Stimulated activated memory B cell treated with anti-CD40 and anti-IgM and Interleukin-4, amounts not matched to agents 10 μg/mL and 1 μg/mL and 100 μg/mL, for 72 hours (primary cell): Measurements from ENCODE around the gene GLT8D1.
"Not testable (repeated sequence)": the region's sequence is repeated elsewhere in the genome, so short reads cannot be mapped to it uniquely, and the experiment has no call there.

Experiments
- ATAC-seq: fragments of 150-1000 bp; cut with Tn5 transposase; 2 replicates; pipeline ENCODE4 v1.10.0; 2021
- H3K27ac Mint-ChIP-seq: one replicate; pipeline ENCODE4 v1.8.0; 2022; ENCODE audit warnings: mild to moderate bottlenecking, mixed read lengths
- H3K27me3 Mint-ChIP-seq: one replicate; pipeline ENCODE4 v1.8.0; 2022; ENCODE audit warnings: mixed read lengths
- H3K36me3 Mint-ChIP-seq: one replicate; pipeline ENCODE4 v1.8.0; 2022; ENCODE audit warnings: mixed read lengths
- H3K4me1 Mint-ChIP-seq: one replicate; pipeline ENCODE4 v1.8.0; 2022; ENCODE audit warnings: mixed read lengths
- H3K4me3 Mint-ChIP-seq: one replicate; pipeline ENCODE4 v1.8.0; 2022; ENCODE audit warnings: mild to moderate bottlenecking, moderate library complexity, mixed read lengths
- H3K9me3 Mint-ChIP-seq: one replicate; pipeline ENCODE4 v1.8.0; 2022; ENCODE audit warnings: mixed read lengths

GLT8D1 gene

GRCh38 chr3:52705688-52706686, at the start of gene GLT8D1, which contains the start of gene SPCS1:
GLT8D1 (minus strand) TSS chr3:52705791; CDS start chr3:52700460, 5,331 bp downstream.
SPCS1 (plus strand) TSS chr3:52706106; CDS start chr3:52706247, 141 bp downstream.
- peak within 1 kb of the TSS; percentile 96 for H3K27ac Mint-ChIP-seq
- H3K4me1 Mint-ChIP-seq: peaks cover 36% of the 10 kb centered on the region
- H3K27me3 Mint-ChIP-seq: no peaks in the 10 kb centered on the region
- peak; percentile 96 for ATAC-seq
- H3K9me3 Mint-ChIP-seq: no peaks in the 10 kb centered on the region
- H3K4me3 Mint-ChIP-seq: peak within 1 kb of the TSS; percentile 99
- peaks cover 6% of the 10 kb centered on the region for H3K36me3 Mint-ChIP-seq

GRCh38 chr3:52754373-52754772, 48.8 kb upstream of the GLT8D1 start:
- Mint-ChIP-seq H3K4me3 (no peak overlapping the region), H3K27ac (no peak overlapping the region), H3K36me3 (peaks cover 72% of the 10 kb centered on the region), H3K27me3 (no peaks in the 10 kb centered on the region), H3K9me3 (no peaks in the 10 kb centered on the region), H3K4me1 (no peaks in the 10 kb centered on the region)
- no peak for ATAC-seq

GRCh38 chr3:52752045-52752660, 46.6 kb upstream of the GLT8D1 start:
- no peak for ATAC-seq
- no peak overlapping the region for H3K4me3 Mint-ChIP-seq
- H3K4me1 Mint-ChIP-seq: no peaks in the 10 kb centered on the region

GRCh38 chr3:52743721-52744120, 38.1 kb upstream of the GLT8D1 start:
- Mint-ChIP-seq H3K9me3 (no peaks in the 10 kb centered on the region), H3K4me3 (no peak overlapping the region), H3K27ac (no peak overlapping the region), H3K4me1 (no peaks in the 10 kb centered on the region), H3K27me3 (no peaks in the 10 kb centered on the region), H3K36me3 (peaks cover 54% of the 10 kb centered on the region)
- ATAC-seq: no peak

More at GRCh38 chr3:52752045-52752660, 46.6 kb upstream of the GLT8D1 start:
- H3K27me3 Mint-ChIP-seq: no peaks in the 10 kb centered on the region
- peaks cover 65% of the 10 kb centered on the region for H3K36me3 Mint-ChIP-seq
- no peak overlapping the region for H3K27ac Mint-ChIP-seq
- no peaks in the 10 kb centered on the region for H3K9me3 Mint-ChIP-seq

- Mint-ChIP-seq H3K4me3 (no peak overlapping the region), H3K9me3 (no peaks in the 10 kb centered on the region), H3K4me1 (no peaks in the 10 kb centered on the region), H3K27me3 (no peaks in the 10 kb centered on the region), H3K27ac (no peak overlapping the region), H3K36me3 (peaks cover 49% of the 10 kb centered on the region)
- no peak for ATAC-seq
Observed at GRCh38 chr3:52743152-52743551, 37.6 kb upstream of the GLT8D1 start.

GRCh38 chr3:52742418-52743041, 36.9 kb upstream of the GLT8D1 start:
- no peak overlapping the region for H3K27ac Mint-ChIP-seq
- no peak for ATAC-seq

GRCh38 chr3:52739730-52740129, 34.1 kb upstream of the GLT8D1 start:
- Mint-ChIP-seq H3K36me3 (peaks cover 53% of the 10 kb centered on the region), H3K4me3 (no peak overlapping the region), H3K9me3 (no peaks in the 10 kb centered on the region), H3K27ac (no peak overlapping the region), H3K4me1 (no peaks in the 10 kb centered on the region), H3K27me3 (no peaks in the 10 kb centered on the region)
- ATAC-seq: no peak

More at GRCh38 chr3:52742418-52743041, 36.9 kb upstream of the GLT8D1 start:
- peaks cover 50% of the 10 kb centered on the region for H3K36me3 Mint-ChIP-seq
- H3K4me3 Mint-ChIP-seq: no peak overlapping the region
- H3K27me3 Mint-ChIP-seq: no peaks in the 10 kb centered on the region
- no peaks in the 10 kb centered on the region for H3K9me3 Mint-ChIP-seq
- no peaks in the 10 kb centered on the region for H3K4me1 Mint-ChIP-seq

- Mint-ChIP-seq H3K4me1 (no peaks in the 10 kb centered on the region), H3K27ac (no peak overlapping the region), H3K27me3 (no peaks in the 10 kb centered on the region), H3K4me3 (no peak overlapping the region), H3K9me3 (peaks cover 12% of the 10 kb centered on the region), H3K36me3 (peaks cover 88% of the 10 kb centered on the region)
- no peak for ATAC-seq
Observed at GRCh38 chr3:52733256-52733891, 27.8 kb upstream of the GLT8D1 start.

GRCh38 chr3:52731590-52731989, 26.0 kb upstream of the GLT8D1 start:
- H3K9me3 Mint-ChIP-seq: peaks cover 12% of the 10 kb centered on the region
- H3K4me1 Mint-ChIP-seq: no peaks in the 10 kb centered on the region
- no peak overlapping the region for H3K27ac Mint-ChIP-seq
- H3K4me3 Mint-ChIP-seq: no peak overlapping the region
- peaks cover 80% of the 10 kb centered on the region for H3K36me3 Mint-ChIP-seq
- ATAC-seq: no peak
- H3K27me3 Mint-ChIP-seq: no peaks in the 10 kb centered on the region

GRCh38 chr3:52730681-52731080, 25.1 kb upstream of the GLT8D1 start:
- H3K36me3 Mint-ChIP-seq: peaks cover 74% of the 10 kb centered on the region
- no peak for ATAC-seq
- no peak overlapping the region for H3K27ac Mint-ChIP-seq
- H3K4me3 Mint-ChIP-seq: no peak overlapping the region
- H3K4me1 Mint-ChIP-seq: no peaks in the 10 kb centered on the region
- no peaks in the 10 kb centered on the region for H3K27me3 Mint-ChIP-seq
- peaks cover 12% of the 10 kb centered on the region for H3K9me3 Mint-ChIP-seq

- H3K4me3 Mint-ChIP-seq, H3K27ac Mint-ChIP-seq, ATAC-seq, H3K4me1 Mint-ChIP-seq, H3K27me3 Mint-ChIP-seq: not testable (repeated sequence)
- Mint-ChIP-seq H3K36me3 (peaks cover 61% of the 10 kb centered on the region), H3K9me3 (peaks cover 12% of the 10 kb centered on the region)
Observed at GRCh38 chr3:52728753-52729152, 23.2 kb upstream of the GLT8D1 start.

GRCh38 chr3:52724511-52724910, 18.9 kb upstream of the GLT8D1 start:
- no peak for ATAC-seq
- Mint-ChIP-seq H3K27me3 (no peaks in the 10 kb centered on the region), H3K9me3 (peaks cover 5% of the 10 kb centered on the region), H3K4me1 (peaks cover 9% of the 10 kb centered on the region), H3K27ac (no peak overlapping the region), H3K36me3 (peaks cover 49% of the 10 kb centered on the region), H3K4me3 (no peak overlapping the region)

GRCh38 chr3:52723935-52724334, 18.3 kb upstream of the GLT8D1 start:
- peaks cover 4% of the 10 kb centered on the region for H3K9me3 Mint-ChIP-seq
- H3K36me3 Mint-ChIP-seq: peaks cover 49% of the 10 kb centered on the region
- peaks cover 9% of the 10 kb centered on the region for H3K4me1 Mint-ChIP-seq
- H3K27me3 Mint-ChIP-seq: no peaks in the 10 kb centered on the region
- no peak overlapping the region for H3K27ac Mint-ChIP-seq
- H3K4me3 Mint-ChIP-seq: no peak overlapping the region
- ATAC-seq: no peak

GRCh38 chr3:52722491-52722890, 16.9 kb upstream of the GLT8D1 start:
- peaks cover 48% of the 10 kb centered on the region for H3K36me3 Mint-ChIP-seq
- peaks cover 3% of the 10 kb centered on the region for H3K9me3 Mint-ChIP-seq
- H3K27me3 Mint-ChIP-seq: no peaks in the 10 kb centered on the region
- H3K4me3 Mint-ChIP-seq: no peak overlapping the region
- ATAC-seq: no peak
- H3K27ac Mint-ChIP-seq: no peak overlapping the region
- peaks cover 9% of the 10 kb centered on the region for H3K4me1 Mint-ChIP-seq

- ATAC-seq: no peak
- no peak overlapping the region for H3K27ac Mint-ChIP-seq
- H3K36me3 Mint-ChIP-seq: peaks cover 48% of the 10 kb centered on the region
- no peak overlapping the region for H3K4me3 Mint-ChIP-seq
- no peaks in the 10 kb centered on the region for H3K27me3 Mint-ChIP-seq
- peaks cover 3% of the 10 kb centered on the region for H3K9me3 Mint-ChIP-seq
- H3K4me1 Mint-ChIP-seq: peaks cover 9% of the 10 kb centered on the region
Observed at GRCh38 chr3:52721730-52722008, 16.1 kb upstream of the GLT8D1 start.
